ENCODE results near the gene RXFP4.
A peak's percentile ranks its signal among the peaks of the same experiment; 100 is the strongest.
"Not testable (repeated sequence)": the region's sequence is repeated elsewhere in the genome, so short reads cannot be mapped to it uniquely, and the experiment has no call there.

The RXFP4 gene

GRCh38 chr1:155920717-155921116, 20.7 kb upstream of the RXFP4 start:
- no peaks in the 10 kb centered on the region for H3K27me3 ChIP-seq
- no peaks in the 10 kb centered on the region for H3K4me1 ChIP-seq
- H3K9me3 ChIP-seq = no peaks in the 10 kb centered on the region
- H3K36me3 ChIP-seq = peaks cover 94% of the 10 kb centered on the region
- DNase-seq = no peak
- no peak for TF ChIP-seq CTCF (IDR thresholded peaks at IDR 0.05; ENCODE audit: low read depth, low read length)
- no peak overlapping the region for H3K4me3 ChIP-seq (ENCODE audit: low read depth, low read length)

GRCh38 chr1:155925506-155925905, 15.9 kb upstream of the RXFP4 start:
- no peaks in the 10 kb centered on the region for H3K4me1 ChIP-seq
- no peak overlapping the region for H3K4me3 ChIP-seq (ENCODE audit: low read depth, low read length)
- no peaks in the 10 kb centered on the region for H3K9me3 ChIP-seq
- DNase-seq = no peak
- TF ChIP-seq CTCF (IDR thresholded peaks at IDR 0.05; ENCODE audit: low read depth, low read length) = no peak
- H3K36me3 ChIP-seq = peaks cover 97% of the 10 kb centered on the region
- H3K27me3 ChIP-seq = no peaks in the 10 kb centered on the region

GRCh38 chr1:155929057-155929456, 12.4 kb upstream of the RXFP4 start:
- H3K36me3 ChIP-seq = peaks cover 98% of the 10 kb centered on the region
- DNase-seq = no peak
- H3K4me3 ChIP-seq (ENCODE audit: low read depth, low read length) = no peak overlapping the region
- TF ChIP-seq CTCF (IDR thresholded peaks at IDR 0.05; ENCODE audit: low read depth, low read length) = no peak
- no peaks in the 10 kb centered on the region for H3K27me3 ChIP-seq
- no peaks in the 10 kb centered on the region; the same call in 1 of the 2 replicates for H3K4me1 ChIP-seq
- no peaks in the 10 kb centered on the region for H3K9me3 ChIP-seq

GRCh38 chr1:155930725-155931124, 10.7 kb upstream of the RXFP4 start:
- DNase-seq; H3K27me3 ChIP-seq; H3K4me3 ChIP-seq (ENCODE audit: low read depth, low read length); H3K4me1 ChIP-seq; H3K9me3 ChIP-seq: not testable (repeated sequence)
- H3K36me3 ChIP-seq = peaks cover 81% of the 10 kb centered on the region

GRCh38 chr1:155931332-155932038, 10.0 kb upstream of the RXFP4 start:
- Histone ChIP-seq H3K4me3 (ENCODE audit: low read depth, low read length) (no peak overlapping the region), H3K9me3 (no peaks in the 10 kb centered on the region), H3K4me1 (no peaks in the 10 kb centered on the region; the same call in 1 of the 2 replicates), H3K36me3 (peaks cover 73% of the 10 kb centered on the region), H3K27me3 (no peaks in the 10 kb centered on the region)
- no peak for TF ChIP-seq CTCF (IDR thresholded peaks at IDR 0.05; ENCODE audit: low read depth, low read length)
- DNase-seq = no peak

GRCh38 chr1:155932081-155932480, 9.4 kb upstream of the RXFP4 start:
- H3K4me3 ChIP-seq (ENCODE audit: low read depth, low read length) = peak overlapping the region; percentile 6; the same call in 1 of the 2 replicates
- peaks cover 67% of the 10 kb centered on the region for H3K36me3 ChIP-seq

More at GRCh38 chr1:155932081-155932480, 9.4 kb upstream of the RXFP4 start:
- no peaks in the 10 kb centered on the region for H3K27me3 ChIP-seq
- TF ChIP-seq CTCF (IDR thresholded peaks at IDR 0.05; ENCODE audit: low read depth, low read length) = no peak
- no peaks in the 10 kb centered on the region; the same call in 1 of the 2 replicates for H3K4me1 ChIP-seq
- DNase-seq = no peak
- H3K9me3 ChIP-seq = no peaks in the 10 kb centered on the region
